Right ventricle myocardium inferior (tissue), 1 donor: ENCODE results near the gene RASAL1. TPM values are rescaled to one million over a fixed set of nuclear protein-coding genes. Genes with fewer than 3 reads are reported as not detected.
"Not testable (repeated sequence)": the region's sequence is repeated elsewhere in the genome, so short reads cannot be mapped to it uniquely, and the experiment has no call there.

Experiments used
- ATAC-seq: fragments of 200-7000 bp; cut with Tn5 transposase; one replicate; pipeline ENCODE4 v1.9.1; 2020; ENCODE audit warnings: mild to moderate bottlenecking, moderate library complexity
- DNase-seq: peaks from one replicate; pipeline ENCODE4 v3.0.0; 2021; ENCODE audit errors: missing footprints
- intact Hi-C: fragments of 100-400 bp; cut with DNase I; formaldehyde crosslinking; loops from one replicate; pipeline ENCODE4 v1.11.0; 2022
- total RNA-seq: library from RNA; stranded (reverse); fragmentation: NEBNext Ultra II Directional; extraction: Animal tissue kit (Norgen Biotek cat#: 25700); gene quantifications from one replicate; pipeline ENCODE4 v1.2.1, GENCODE V29; 2021
- donor health status: DM: no; HTN: yes; CAD: no; lungs with severe emphysema.

RASAL1 gene
- total RNA-seq, 1 donor from 2014 or later, result not detected

DNA sequence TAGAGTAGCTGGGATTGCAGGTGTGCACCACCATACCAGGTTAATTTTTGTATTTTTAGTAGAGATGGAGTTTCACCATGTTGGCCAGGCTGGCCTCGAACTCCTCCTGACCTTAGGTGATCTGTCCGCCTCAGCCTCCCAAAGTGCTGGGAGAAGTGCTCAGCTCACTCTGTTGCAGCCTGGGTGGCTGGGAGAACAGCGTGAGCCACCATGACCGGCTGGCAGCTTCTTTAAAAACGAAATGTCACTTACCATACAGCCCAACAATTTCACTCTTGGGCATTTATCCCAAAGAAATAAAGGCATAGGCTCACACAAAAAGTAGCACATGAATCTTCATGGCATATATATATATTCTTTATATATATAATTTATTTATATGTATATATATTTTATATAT lies 9.2 kb upstream of the RASAL1 start:
- DNase-seq, result no peak
- intact Hi-C loops, result no loop called here
- no peak for ATAC-seq

DNA sequence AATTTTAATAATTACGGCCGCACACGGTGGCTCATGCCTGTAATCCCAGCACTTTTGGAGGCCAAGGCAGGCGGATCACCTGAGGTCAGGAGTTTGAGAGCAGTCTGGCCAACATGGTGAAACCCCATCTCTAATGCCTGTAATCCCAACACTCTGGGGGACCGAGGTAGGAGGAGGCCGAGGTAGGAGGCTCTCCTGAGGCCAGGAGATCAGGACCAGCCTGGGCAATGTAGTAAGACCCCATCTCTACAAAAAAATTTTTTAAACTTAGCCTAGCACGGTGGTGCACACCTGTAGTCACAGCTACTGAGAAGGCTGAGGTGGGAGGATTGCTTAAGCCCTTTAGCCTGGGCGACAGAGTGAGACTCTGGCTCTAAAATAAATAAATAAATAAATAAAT lies 8.4 kb upstream of the RASAL1 start:
- DNase-seq, result no peak
- intact Hi-C loops, result no loop called here

DNA sequence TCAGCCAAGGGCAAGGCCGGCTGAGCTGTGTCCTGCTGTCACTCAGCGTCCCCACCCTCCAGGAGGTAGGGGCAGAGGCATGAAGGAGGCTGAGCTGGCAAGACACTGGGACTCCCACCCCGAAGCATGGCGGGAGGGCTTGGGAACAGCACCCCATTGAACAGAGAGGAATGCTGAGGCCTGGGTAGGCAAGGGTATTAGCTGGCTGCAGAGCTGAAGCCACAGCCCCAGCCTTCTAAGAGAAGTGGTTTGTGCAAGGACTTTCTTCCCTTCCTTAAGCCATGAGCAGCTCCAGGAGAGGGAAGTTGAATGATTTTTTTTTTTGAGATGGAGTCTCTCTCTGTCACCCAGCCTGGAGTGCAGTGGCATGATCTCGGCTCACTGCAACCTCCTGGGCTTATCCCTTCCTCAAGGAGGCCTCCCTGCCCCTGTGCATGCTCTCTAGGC lies 7.3 kb upstream of the RASAL1 start:
- no peak for DNase-seq
- ATAC-seq, result peak; percentile 44
- intact Hi-C loops, result no loop called here

More for the DNA sequence above, 8.4 kb upstream of the RASAL1 start:
- ATAC-seq, result no peak

DNA sequence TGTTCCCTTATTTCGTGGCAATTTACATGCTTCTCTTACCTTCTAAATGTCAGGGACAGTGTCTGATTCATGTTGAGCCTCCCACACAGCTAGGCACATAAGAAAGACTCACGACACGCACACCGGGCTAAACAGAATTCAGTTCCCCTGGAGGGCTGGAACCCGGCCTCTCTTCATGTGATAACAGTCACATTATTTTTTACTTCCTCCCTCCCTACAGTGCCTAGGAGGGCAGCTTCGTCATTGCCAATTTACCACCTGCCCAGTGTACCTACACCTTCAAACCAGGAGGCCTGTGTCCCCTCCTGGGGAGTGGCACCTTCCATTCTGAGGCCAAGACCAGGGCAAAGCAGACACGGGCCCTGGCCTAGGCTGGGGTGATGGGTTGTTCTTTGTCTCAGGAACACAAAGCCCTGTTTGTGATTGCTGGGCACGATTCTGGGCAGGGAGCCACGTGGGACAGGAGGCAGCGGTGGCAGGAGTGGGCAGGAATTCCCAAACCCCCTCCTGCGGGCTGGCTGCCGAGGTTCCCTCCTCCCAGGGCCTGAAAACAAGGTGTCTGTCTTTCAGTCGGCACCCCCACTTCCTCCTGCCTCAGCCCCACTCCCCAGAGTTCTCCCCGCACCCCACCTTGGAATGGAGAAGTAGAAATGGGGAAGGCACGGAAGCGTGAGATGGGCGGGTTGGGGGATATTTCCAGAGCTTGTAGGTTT lies 6.8 kb upstream of the RASAL1 start:
- ATAC-seq (peak; percentile 75), DNase-seq (peak; percentile 72)
- intact Hi-C loops, result no loop called here

DNA sequence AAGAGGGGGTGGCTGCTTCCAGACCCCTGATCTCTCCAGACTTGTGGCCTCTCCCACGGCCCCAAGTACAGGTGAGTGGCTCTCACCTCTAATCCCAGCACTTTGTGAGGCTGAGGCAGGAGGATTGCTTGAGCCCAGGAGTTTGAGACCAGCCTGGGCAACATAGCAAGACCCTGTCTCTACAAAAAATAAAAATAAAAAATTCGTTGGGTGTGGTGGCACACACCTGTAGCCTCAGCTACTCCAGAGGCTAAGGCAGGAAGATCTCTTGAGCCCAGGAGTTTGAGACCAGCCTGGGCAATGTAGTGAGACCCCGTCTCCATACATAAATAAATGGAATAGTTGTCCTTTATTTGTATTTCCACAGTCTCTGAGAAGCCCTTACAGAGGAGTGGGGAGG lies 6.2 kb upstream of the RASAL1 start:
- ATAC-seq, intact Hi-C loops, DNase-seq: not testable (repeated sequence)

DNA sequence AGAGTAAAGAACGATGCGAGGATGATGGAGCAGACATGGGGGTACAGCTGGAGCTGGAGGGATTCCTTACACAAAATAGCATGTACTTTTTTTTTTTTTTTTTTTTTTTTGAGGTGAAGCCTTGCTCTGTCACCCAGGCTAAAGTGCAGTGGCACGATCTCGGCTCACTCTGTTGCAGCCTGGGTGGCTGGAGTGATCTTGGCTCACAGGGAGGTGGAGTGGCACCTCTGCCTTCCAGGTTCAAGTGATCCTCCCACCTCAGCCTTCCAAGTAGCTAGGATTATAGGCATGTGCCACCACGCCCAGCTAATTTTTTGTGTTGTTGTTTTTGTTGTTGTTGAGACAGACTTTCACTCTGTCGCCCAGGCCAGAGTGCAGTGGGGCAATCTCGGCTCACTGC lies 5.1 kb upstream of the RASAL1 start:
- ATAC-seq (no peak), DNase-seq (peak; percentile 59)
- intact Hi-C loops, result no loop called here

DNA sequence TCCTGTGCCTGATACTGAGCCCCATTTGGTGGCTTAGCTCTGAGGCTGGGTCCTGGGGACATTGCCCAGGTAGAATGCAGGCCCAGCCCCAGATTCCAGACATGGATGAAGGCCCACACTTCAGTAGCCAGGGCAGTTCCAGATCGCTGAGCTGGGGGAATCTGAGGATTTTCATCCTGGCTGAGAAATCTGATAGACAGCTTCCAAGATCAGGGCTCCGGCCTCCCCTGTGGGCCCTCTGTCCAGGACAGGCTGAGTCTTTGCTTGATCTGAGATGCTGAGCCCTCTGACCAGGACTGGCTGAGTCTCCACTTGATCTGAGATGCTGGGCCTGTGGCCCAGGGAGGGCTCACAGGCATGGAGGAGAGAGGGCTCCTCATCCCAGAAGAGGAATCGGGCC lies 3.3 kb upstream of the RASAL1 start:
- intact Hi-C loops, result no loop called here
- ATAC-seq (no peak), DNase-seq (peak; percentile 31)

DNA sequence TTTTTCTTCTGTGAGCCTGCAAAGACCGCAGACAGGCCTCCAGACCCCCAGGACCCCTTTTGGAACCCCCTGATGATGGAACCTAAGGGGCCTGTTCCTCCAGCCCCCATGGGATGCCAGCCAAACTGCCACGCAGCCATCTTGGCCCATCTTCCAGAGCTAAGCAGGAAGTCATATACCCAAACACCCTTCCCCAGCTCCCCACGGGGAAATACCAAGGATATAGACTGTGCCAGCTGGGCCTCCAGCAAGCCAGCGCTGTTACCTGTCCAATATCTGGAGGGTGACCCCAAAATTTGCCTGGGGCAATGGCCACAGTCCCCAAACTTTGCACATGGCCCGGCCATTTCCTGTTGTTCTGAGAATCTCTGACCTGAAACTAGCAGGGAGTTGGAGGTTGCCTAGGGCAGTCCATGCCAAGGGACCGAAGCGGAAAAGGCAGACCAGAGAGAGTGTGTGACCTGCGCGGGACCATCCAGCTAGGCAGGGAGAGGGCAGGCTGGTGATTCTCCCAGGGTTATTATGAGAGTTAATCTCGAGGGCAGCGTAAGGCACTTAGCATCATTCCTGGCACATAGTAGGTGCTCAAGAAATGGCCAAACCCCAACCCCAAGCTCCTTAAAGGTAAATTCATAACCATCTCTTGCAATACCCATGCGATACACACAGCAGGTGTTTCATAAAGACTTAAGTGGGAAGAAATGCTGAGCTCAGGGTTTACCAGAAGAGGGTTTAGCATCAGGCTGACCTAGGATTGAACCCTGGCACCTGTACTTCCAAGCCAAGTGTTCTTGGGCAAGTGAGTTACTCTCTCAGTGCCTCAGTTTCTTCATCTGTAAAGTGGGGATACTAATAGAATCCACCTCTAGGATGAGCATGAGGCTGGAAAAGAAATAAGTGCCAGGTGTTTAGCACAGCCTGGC lies 2.6 kb upstream of the RASAL1 start:
- peak; percentile 44 for DNase-seq
- no peak for ATAC-seq
- intact Hi-C loops, result no loop called here

DNA sequence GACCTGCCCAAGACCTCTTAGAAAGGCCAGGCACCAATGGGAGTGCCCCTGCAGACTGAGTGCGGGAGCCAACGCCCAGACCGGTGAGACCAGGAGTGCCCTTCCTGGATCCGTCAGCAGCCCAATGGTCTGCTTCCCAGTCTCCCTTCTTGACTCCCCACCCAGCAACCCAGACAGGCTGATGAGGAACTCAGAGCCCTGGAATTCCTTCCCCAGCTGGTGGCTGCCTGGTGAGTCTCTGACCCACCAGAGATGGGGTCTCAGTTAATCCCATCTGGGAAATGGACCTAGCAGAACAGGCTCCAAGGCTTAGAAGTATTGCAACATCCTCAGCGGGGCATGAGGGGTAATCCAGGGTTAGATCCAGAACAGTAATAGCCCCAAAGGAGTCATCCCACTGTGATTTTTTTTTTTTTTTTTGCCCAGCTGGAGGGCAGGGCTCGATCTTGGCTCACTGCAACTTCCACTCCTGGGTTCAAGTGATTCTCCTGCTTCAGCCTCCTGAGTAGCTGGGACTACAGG lies 1.5 kb upstream of the RASAL1 start:
- ATAC-seq (no peak), DNase-seq (peak; percentile 45)
- intact Hi-C loops, result no loop called here

DNA sequence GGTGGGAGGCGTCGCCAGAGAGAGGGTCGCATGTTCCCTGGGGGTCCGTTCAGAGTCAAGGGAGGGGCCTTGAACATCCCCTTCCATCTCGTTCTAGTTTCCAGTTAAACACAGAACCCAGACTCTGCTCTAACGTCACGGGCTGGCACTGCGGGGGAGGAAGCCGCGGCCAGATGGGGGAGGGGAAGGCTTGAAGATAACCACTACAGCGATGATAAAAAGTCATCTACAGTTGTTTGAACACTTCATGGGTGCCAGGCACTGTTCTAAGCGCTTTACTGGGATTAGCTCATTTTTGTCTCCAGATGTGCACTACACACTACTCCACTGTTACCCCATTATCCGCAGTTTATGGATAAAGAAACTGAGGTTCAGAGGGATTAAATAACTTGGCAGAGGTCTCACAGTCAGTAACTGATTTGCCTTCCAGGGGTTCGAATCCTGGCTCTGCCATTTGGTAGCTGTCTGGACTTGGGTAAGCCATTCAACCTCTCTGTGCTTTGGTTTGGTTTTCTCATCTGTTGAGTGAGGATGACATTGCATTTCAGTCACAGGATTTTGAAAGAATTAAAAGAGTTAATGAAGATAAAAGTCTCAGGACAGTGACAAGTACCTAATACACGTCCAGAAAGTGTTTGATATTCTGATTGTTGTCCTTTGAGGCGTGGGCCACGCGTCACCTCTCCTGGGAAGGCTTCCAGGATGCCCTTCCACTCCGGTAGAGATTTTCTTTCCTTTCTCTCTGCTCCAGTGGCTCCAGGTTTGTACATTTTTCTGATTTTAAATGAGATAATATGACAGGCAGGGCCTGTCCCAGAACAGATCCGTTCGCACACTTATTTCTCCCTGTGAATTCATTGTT lies 798 bp upstream of the RASAL1 start:
- DNase-seq, result peak; percentile 48
- ATAC-seq, result no peak
- intact Hi-C loops, result no loop called here

DNA sequence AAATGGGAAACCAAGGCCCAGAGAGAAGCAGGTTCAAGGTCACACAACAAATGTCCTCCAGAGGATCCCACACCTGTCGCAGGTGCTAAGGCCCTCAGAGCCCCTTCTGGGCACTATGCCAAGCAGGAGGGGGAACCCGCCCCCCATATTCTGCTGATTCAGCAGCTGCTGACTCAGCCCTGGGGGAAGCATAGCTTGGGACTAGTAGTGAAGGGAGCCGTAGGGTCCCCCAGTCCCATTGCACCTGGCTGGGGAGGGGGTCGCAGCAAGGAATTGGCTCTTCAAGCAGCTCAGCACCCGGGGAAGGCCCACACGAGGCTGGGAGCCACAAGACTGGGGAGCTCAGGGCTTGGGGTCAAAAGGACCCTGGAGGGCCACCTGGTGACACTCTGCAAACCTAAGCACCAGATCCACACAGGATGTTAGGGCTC lies 1.0 kb downstream of the RASAL1 start:
- ATAC-seq (no peak), DNase-seq (no peak)
- intact Hi-C loops, result no loop called here

DNA sequence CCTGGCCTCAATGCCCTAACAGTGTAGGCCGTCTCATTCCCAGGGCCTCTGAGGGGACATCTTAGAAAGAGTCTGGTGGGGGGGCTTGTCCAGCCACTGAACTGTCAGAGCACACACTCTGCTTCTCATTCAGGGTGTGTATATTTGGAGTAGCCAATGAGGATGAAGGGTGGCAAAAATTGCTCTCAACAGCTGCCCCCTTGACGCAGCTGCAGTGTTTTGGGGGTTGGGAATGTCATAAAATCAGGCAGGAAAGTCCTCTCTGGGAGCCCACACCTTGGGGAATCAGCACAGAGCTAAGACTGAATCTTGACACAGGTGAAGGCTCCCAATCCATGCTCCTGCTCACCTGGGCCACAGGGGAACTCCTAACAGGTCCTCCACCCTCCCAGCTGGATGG lies 1.5 kb downstream of the RASAL1 start:
- no peak for DNase-seq
- intact Hi-C loops, result no loop called here

DNA sequence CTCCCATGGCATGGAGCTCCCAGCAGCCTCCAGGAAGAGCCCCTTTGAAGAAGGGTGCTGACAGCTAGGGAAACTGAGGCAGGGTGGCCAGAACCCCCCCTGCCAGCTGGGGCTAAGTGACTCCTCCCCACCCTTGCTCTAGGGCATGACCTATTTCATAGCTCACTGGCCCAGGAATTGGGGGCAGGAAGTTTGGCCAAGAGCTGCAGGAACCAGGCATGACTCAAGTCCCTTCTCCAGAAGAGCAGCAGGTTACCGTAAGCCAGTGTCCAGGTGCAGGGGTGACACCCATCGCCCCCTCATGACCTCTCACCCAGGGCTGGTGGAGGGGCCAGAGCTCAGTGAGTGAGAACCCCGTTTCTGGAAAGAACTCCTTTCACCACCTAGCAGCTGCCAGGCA lies 1.9 kb downstream of the RASAL1 start:
- DNase-seq (peak; percentile 52), ATAC-seq (no peak)
- intact Hi-C loops, result no loop called here

More for the DNA sequence above, 1.5 kb downstream of the RASAL1 start:
- ATAC-seq, result no peak

DNA sequence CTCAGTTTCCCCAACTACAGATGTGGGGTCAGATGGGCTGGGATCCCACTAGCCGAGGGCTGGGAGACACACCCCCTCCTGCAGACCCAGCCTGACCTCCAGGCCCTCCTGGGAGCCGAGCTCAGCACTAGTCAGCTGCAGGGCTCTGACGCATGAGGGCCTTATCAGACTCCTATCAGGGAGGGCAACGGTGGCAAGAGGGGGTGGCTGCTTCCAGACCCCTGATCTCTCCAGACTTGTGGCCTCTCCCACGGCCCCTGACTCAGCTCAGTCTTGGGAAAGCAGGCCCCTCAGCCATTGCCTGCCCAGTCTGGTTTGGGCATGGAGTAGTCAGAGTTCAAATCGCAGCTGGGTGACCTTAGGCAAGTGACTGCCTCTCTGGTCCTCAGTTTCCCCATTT lies 2.5 kb downstream of the RASAL1 start:
- ATAC-seq (no peak), DNase-seq (no peak)
- intact Hi-C loops, result no loop called here

DNA sequence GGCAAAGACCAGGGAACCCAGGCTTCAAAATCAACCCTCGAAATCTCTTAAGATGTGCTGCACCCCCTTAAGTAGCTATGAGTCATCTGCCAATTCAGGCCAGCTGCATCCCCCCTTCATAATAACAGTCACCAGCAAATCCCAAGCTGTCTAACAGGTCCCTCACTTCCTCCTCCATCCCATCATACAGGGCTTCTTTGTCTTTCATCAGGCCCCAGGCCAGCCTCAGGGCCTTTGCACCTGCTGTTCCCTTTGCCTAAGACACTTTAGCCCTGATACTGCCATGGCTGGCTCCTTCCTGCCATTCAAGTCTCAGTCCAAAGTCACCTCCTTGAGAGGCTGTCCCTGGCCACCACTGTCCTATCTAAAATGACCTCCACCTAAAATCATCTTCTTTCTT lies 4.0 kb downstream of the RASAL1 start:
- intact Hi-C loops, result no loop called here
- DNase-seq (peak; percentile 13), ATAC-seq (no peak)

DNA sequence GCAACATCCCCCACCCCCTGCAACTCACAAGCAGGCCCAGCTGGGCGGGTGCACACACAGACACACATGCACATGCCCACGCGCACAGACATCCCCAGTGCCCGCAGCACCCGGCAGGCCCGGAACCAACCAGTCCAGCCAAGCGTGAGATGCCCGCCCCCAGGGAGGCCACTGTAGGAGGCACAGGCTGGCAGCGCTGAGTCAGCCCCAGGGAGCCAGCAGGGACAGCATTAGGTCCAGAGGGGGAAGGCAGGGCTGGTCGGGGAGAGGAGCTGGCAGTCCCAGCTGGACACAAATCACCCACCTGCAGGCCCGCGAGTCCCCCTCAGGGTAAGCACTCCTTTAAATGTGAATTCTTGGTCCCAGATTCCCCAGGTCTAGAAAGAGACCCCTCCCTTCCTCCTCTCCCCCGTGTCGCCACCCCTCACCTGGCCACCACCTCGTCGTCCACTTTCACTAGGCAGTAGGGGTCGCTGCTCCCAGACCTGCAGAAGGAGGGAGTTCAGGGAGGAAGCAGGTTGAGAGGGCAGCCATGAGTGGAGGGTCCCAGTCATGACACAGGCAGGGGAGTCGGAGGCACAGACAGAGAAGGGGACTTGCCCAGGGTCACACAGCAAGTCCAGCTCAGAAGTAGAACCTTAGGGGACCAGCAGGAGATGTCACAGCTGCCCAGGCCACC lies 5.0 kb downstream of the RASAL1 start:
- ATAC-seq (peak; percentile 16), DNase-seq (peak; percentile 39)
- intact Hi-C loops, result no loop called here

DNA sequence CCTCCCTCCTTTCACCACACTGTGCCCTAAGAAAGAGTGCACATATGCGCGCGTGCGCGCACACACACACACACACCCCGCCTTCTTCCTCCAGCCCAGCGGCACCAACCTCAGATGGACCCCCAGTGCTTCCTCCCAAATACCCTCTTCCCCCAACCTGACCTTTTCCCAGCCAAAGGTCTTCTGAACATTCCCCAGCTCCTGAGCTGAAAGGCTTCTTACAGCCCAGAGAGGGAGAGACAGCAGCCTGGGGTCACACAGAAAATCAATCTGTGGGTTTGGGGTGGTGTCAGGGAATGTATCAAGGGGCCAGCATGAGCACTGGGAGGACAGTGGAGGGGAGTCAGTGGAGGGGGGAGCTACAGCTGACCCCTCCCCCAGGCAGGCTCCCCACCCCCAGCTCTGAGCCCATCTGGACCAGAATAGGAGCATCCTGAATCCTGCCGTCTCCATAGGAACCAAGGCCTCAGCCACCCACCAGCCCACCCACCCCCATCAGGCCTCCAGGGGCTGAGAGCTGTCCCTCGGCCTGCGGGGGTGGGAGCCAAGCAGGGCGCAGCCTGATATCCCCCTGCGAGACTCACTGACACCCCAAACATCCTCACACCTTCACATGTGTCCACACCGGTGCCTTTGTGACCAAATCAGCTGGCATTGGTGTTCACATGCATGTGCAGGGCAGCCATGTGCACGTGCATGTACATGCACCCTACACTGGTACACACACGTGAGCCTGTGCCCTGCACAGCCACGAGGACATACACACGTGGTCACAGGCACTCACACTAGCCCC lies 5.7 kb downstream of the RASAL1 start:
- intact Hi-C loops, result no loop called here
- DNase-seq (peak; percentile 48), ATAC-seq (no peak)
